Right renal cortex interstitium (tissue), 3 donors: ENCODE data around the gene CACNA1H. TPM values are rescaled to one million over a fixed set of nuclear protein-coding genes. Genes with fewer than 3 reads are reported as not detected.

Experiments used
- DNase-seq, 3 donors: peaks; one replicate each; pipeline ENCODE4 v3.0.0-alpha.2; 2013; ENCODE audit warnings: low read depth in 3 of 3, low spot score in 2 of 3
- polyA plus RNA-seq, 3 donors: library from polyadenylated mRNA; unstranded; fragments of 120-200 nt; gene quantifications; one replicate each; pipeline ENCODE4 v1.2.1, GENCODE V29; 2013; ENCODE audit not compliant: insufficient read length in 3 of 3

Gene CACNA1H
- polyA plus RNA-seq, 3 donors = 16.6 to 18.4 (median 16.9) TPM

GRCh38 chr16:1121601-1122397, 31.1 kb upstream of the CACNA1H start:
- no peak for DNase-seq

- DNase-seq = no peak
Measured at GRCh38 chr16:1122398-1122765, 30.5 kb upstream of the CACNA1H start.

GRCh38 chr16:1123525-1124230, 29.2 kb upstream of the CACNA1H start:
- no peak for DNase-seq

- no peak for DNase-seq
Measured at GRCh38 chr16:1124291-1124690, 28.6 kb upstream of the CACNA1H start.

GRCh38 chr16:1124795-1125194, 28.1 kb upstream of the CACNA1H start:
- no peak for DNase-seq

GRCh38 chr16:1125471-1125870, 27.4 kb upstream of the CACNA1H start:
- DNase-seq = peak; percentile 40 to 61 (median 44)

- no peak for DNase-seq
Measured at GRCh38 chr16:1126044-1126443, 26.9 kb upstream of the CACNA1H start.

GRCh38 chr16:1126586-1126985, 26.3 kb upstream of the CACNA1H start:
- no peak for DNase-seq

- DNase-seq = no peak
Measured at GRCh38 chr16:1127101-1127500, 25.8 kb upstream of the CACNA1H start.

GRCh38 chr16:1127971-1128715, 24.8 kb upstream of the CACNA1H start:
- no peak for DNase-seq

- no peak for DNase-seq
Measured at GRCh38 chr16:1129106-1129960, 23.6 kb upstream of the CACNA1H start.

- DNase-seq = no peak
Measured at GRCh38 chr16:1130382-1130781, 22.5 kb upstream of the CACNA1H start.

- no peak for DNase-seq
Measured at GRCh38 chr16:1131378-1131994, 21.4 kb upstream of the CACNA1H start.

GRCh38 chr16:1132431-1132830, 20.5 kb upstream of the CACNA1H start:
- DNase-seq = no peak

- no peak for DNase-seq
Measured at GRCh38 chr16:1133271-1133670, 19.6 kb upstream of the CACNA1H start.

- DNase-seq = no peak
Measured at GRCh38 chr16:1133810-1134520, 18.9 kb upstream of the CACNA1H start.

- no peak for DNase-seq
Measured at GRCh38 chr16:1134776-1135458, 18.0 kb upstream of the CACNA1H start.

GRCh38 chr16:1135459-1135825, 17.5 kb upstream of the CACNA1H start:
- no peak for DNase-seq

- no peak for DNase-seq
Measured at GRCh38 chr16:1137604-1138003, 15.3 kb upstream of the CACNA1H start.
